Neutrophil (primary cell): Measurements from ENCODE around the gene TMEM30A.

Source experiments
- H3K27ac ChIP-seq: fragments of 200-600 bp; sonication (generic); 2 replicates; pipeline ENCODE4 v1.5.1; 2016; ENCODE audit warnings: mild to moderate bottlenecking, moderate library complexity
- H3K27me3 ChIP-seq: fragments of 200-600 bp; sonication (generic); 2 replicates; pipeline ENCODE4 v1.6.0; 2016; ENCODE audit warnings: mild to moderate bottlenecking
- H3K36me3 ChIP-seq: fragments of 200-600 bp; sonication (generic); 2 replicates; pipeline ENCODE4 v1.5.1; 2017
- H3K4me1 ChIP-seq, 2 experiments: fragments of 200-600 bp in 1 of 2; sonication (generic) in 1 of 2; 1 replicate in 1 of 2; 2 replicates in 1 of 2; pipeline versions ENCODE4 v1.5.1 to v1.6.1; 2013 to 2016; ENCODE audit warnings: low read depth in 1 of 2, low read length in 1 of 2, mild to moderate bottlenecking in 1 of 2, moderate library complexity in 1 of 2; ENCODE audit not compliant: control insufficient read depth in 1 of 2, insufficient read depth in 1 of 2
- H3K4me3 ChIP-seq, 2 experiments: fragments of 200-600 bp in 1 of 2; sonication (generic) in 1 of 2; 1 replicate in 1 of 2; 2 replicates in 1 of 2; pipeline ENCODE4 v1.5.1; 2013 to 2016; ENCODE audit warnings: low read depth in 1 of 2, low read length in 1 of 2, mild to moderate bottlenecking in 1 of 2, moderate library complexity in 1 of 2
- H3K9me3 ChIP-seq: fragments of 200-600 bp; sonication (generic); 2 replicates; pipeline ENCODE4 v1.5.1; 2016
- CTCF ChIP-seq: fragments of 200-600 bp; sonication (generic); IDR thresholded peaks from 2 replicates; pipeline ENCODE4 v1.5.1; 2016; ENCODE audit warnings: antibody characterized with exemption

The TMEM30A gene

GRCh38 chr6:75286955-75287354 is 2.4 kb upstream of the TMEM30A start:
- no peaks in the 10 kb centered on the region for H3K36me3 ChIP-seq
- no peaks in the 10 kb centered on the region for H3K27me3 ChIP-seq
- no peak overlapping the region for H3K4me3 ChIP-seq
- no peaks in the 10 kb centered on the region for H3K9me3 ChIP-seq
- no peak for TF ChIP-seq CTCF
- no peak overlapping the region for H3K27ac ChIP-seq
- peaks cover 42 to 50% of the 10 kb centered on the region in 2 experiments for H3K4me1 ChIP-seq

GRCh38 chr6:75285283-75285639 is 669 bp upstream of the TMEM30A start:
- no peaks in the 10 kb centered on the region for H3K9me3 ChIP-seq
- TF ChIP-seq CTCF, result no peak
- no peaks in the 10 kb centered on the region for H3K27me3 ChIP-seq
- H3K27ac ChIP-seq, result peak overlapping the region; percentile 92
- H3K4me3 ChIP-seq, result peak overlapping the region; percentile 95
- no peaks in the 10 kb centered on the region for H3K36me3 ChIP-seq
- H3K4me1 ChIP-seq, result peaks cover 53 to 61% of the 10 kb centered on the region in 2 experiments

- Histone ChIP-seq H3K9me3 (no peaks in the 10 kb centered on the region), H3K27ac (peak overlapping the region; percentile 92), H3K27me3 (no peaks in the 10 kb centered on the region), H3K36me3 (no peaks in the 10 kb centered on the region), H3K4me1 (peaks cover 53 to 64% of the 10 kb centered on the region in 2 experiments), H3K4me3 (peak overlapping the region; percentile 95)
- no peak for TF ChIP-seq CTCF
Observed at GRCh38 chr6:75283907-75284631, 523 bp downstream of the TMEM30A start.

GRCh38 chr6:75282706-75283105 is 1.9 kb downstream of the TMEM30A start:
- Histone ChIP-seq H3K4me3 (peak overlapping the region in 1 of 2 experiments; percentile 95), H3K27ac (no peak overlapping the region), H3K36me3 (no peaks in the 10 kb centered on the region), H3K27me3 (no peaks in the 10 kb centered on the region), H3K9me3 (no peaks in the 10 kb centered on the region), H3K4me1 (peaks cover 63 to 69% of the 10 kb centered on the region in 2 experiments)
- TF ChIP-seq CTCF, result no peak

GRCh38 chr6:75281653-75282052 is 2.9 kb downstream of the TMEM30A start:
- peaks cover 56 to 62% of the 10 kb centered on the region in 2 experiments for H3K4me1 ChIP-seq
- no peaks in the 10 kb centered on the region for H3K36me3 ChIP-seq
- H3K27ac ChIP-seq, result no peak overlapping the region
- H3K27me3 ChIP-seq, result no peaks in the 10 kb centered on the region
- TF ChIP-seq CTCF, result no peak
- H3K4me3 ChIP-seq, result no peak overlapping the region
- no peaks in the 10 kb centered on the region for H3K9me3 ChIP-seq
